Germinal center (tissue), 1 donor: ENCODE results near the gene WIZ.
"Not testable (repeated sequence)": the region's sequence is repeated elsewhere in the genome, so short reads cannot be mapped to it uniquely, and the experiment has no call there.

Source experiments
- DNase-seq: peaks from one replicate; pipeline ENCODE4 v3.0.0; 2012; ENCODE audit warnings: mixed read lengths, low spot score

Gene WIZ

DNA sequence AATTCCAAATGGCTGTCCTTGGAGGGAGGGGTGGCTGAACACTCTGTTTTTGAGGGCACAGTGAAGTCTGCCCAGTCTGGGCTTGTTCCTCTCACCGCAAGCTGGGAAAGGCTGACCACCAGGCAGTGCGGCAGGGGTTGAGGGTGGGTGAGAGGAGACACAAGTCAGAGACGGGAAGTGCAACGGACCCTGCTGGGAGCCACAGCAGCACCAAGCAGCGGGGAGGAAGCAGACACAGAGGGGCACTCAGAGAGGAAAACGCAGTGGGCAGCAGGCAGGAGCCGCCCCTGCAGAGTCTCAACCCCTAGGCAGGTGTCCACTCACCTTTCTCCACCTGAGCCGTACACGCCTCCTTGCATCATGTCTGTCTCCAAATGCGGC lies 46.6 kb downstream of the WIZ start:
- no peak for DNase-seq

DNA sequence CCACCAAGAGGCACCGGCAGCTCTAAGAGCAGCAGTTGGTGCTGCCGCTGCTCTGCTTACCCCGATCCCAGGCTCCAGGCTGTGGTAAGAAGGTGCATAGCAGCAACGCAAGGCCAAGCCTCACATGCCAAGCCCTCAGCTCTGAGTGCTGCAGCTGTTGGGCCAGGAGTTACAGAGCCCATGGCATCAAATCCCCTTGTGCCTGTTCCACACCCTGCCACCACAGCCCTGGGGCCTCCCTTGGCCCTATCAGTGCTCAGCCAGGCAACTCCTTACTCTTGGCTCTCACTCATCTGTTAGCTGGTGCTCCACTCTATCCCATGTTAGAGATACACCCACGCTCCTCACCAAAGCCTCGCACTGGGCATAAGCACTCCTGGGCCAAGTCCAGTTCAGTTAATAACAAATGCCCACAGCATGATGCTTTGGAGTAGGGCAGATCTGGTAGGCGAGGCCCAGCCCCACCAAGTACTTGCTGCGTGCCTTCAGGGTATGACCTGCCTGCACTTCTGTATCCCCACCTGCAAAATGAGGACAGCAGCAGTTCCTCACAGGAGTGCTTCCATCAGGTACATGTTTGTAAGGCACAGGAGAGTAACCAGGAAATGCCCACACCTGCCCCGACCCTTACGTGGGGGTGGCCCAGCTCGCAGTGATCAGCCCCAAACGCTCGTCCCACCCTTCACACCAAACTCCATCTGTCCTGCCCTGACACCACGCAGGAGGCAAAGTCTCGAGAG lies 47.2 kb downstream of the WIZ start:
- DNase-seq = no peak

DNA sequence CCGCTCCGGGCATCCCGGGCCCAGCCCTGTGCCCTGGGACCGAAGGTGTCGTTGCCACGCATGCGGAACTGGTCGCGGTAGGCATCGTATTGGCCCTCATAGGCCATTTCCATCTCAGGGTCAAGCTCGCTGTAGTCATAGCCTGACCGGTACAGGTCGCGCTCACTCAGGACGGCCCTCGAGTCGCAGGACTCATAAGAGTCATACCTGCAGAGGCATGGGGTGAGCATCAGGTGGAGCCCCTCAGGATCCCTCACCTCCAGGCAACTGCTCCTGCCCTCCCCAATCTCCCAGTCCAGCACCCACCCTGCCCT lies 48.4 kb downstream of the WIZ start:
- DNase-seq = no peak

DNA sequence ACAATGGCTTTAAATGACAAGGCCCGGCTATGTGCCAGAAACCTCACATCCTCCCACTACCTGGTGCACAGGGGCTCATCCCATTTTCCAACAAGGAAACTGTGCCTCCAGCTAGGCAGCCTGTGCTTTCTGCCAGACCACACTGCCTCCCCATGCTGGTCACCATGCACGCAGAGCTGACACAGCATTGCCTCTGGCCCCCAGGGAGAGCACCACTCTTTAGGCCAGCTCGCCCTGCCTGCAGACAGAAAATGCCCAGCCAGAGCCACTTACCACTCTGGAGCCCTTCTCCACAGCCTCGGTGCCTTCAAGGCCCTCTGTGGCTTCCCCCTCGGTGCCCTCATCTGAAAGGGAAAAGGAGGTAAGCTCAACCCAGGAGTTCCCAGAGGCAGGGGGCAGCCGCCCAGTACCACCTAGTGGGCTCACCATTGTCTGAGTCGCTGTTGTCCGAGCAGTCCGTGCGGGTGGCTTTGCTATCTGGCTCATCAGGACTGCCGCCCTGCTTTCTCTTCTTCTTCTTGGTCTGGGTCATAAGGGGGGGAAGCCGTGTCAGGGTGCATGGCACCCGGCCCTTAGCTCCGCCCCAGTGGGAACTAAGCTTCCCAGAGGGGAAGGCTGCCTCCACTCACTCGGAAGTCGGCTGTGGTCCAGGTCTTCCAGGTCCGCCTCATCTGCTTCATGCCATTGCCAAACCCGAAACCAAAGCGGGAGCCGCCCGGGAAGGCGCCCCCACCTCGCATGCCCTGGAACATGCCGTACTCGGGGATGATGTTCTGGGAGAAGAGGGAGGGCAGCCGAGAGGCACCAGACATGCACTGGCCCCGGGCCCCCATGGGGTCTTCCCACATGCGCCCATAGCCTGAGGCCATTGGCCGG lies 49.0 kb downstream of the WIZ start:
- DNase-seq = no peak

DNA sequence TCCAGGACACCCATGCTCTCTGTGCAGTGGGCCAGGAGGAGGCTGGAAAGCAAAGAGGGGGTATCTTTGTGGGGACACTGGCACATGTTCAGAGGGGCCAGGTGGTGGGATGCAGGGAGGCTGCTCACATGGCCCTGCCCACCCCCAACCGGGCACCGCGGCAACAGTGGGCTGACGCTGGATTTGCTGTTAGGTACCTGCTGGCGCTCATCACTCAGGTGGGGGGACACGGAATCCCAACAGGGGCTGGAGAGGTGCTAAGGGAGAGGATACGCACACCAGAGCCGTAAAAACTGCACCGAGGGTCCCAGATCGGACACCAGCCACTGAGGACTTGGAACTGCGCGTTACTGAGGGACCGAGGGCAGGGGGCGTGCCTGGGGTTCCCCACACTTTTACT lies 50.1 kb downstream of the WIZ start:
- no peak for DNase-seq

DNA sequence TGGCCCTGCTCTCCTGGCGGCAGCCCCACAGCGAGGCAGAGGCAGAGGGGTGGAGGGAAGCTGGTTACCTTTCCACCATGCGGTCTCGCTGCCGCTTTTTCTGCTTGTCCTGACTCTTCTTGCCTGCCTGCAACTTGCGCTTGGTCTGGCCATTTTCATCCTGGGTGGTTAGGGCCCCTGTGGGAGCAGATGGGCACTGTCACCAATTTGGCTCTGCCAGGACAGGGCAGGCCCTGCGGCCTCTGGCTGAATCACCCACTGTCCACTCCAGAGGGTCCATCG lies 50.6 kb downstream of the WIZ start:
- DNase-seq = no peak

DNA sequence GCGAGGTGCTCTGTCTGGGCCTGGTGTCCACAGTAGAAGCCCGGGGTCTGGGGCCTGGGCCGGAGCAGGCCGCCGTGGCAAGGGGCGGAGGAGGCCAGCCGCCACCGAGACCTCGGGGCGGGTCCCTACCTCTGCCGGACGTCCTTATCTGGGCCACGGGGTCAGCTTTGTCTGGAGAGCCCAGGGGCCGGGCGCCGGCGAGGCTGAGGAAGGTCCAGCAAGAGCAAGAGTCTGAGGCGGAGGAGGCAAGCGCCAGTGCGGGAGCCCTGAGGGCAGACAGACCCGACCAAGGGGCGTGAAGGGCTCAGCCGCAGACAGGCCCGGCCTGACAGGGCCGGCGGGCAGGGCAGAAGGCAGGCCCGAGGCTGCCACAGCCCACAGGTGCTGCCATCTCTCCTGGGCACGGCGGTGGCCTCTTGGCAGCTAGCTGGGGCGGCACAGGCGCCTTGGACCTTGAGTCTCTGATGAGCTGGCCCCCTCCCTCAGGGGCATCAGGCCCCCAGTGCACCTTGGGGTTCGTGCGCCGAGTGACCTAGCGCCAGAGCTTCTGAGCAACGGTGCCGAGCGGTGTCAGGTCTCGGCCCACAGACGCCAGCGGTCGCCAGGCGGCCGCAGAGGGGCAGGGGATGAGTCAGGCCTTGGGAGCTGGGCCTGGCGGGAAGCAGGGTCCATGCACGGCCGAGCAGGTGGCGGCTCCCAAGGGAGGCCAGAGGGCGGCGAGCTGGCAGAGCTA lies 51.1 kb downstream of the WIZ start:
- DNase-seq = no peak

DNA sequence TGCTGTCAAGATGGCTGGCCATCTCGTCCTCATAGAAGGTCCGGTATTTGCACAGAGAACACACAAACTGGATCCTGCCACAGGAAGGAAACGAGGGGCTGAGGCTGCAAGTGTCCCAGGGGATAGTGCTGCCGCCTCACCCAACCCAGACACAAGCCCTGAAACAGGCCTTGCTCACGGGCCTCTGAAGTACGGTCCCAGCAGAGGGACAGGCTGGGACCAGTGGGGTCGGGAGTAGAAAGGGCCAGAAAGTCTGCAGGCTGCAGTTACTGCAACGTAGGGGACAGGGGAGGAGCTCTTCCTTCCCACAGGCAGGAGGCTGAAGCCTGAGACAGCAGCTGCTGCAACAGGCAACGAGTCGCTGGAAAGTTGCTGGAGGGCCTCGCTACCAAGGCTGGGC lies 52.0 kb downstream of the WIZ start:
- no peak for DNase-seq

DNA sequence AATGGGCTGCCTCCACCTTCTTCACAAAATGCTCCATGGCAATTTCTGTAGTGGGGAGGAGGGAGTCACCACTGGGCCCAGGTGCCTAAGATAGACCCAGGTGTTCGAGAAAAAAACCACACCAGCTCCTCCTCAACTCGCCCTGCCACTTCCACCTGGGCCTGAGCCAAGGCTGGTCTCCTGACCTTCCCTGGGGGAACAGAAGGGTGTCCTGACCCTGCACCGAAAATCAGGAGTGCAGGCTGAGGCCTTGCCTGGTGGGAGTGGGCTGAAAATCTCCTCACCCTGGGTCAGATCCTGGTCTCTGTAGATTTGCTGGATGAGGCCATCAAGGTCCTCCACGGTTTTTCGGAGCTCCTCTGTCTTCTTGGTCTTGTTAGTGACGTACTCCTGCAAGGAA lies 52.5 kb downstream of the WIZ start:
- no peak for DNase-seq

DNA sequence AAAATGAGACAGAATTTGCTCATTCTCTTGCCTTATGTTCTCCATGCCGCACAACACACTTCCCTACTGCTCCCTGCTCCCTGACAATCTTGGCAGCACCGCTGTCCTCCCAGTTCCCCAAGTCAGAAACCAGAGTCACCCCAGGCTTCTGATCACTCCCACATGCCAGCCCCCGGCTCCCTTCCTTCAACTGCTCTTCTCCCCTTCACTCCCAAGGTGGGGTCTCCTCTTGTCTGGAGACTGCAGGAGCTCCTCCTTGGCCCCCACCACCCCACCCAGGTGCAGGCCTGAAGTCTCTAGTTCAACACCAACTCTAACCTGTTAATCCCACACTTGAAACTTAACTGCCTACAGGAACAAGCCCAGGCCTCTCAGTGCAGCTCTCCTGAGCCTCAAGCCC lies 53.3 kb downstream of the WIZ start:
- no peak for DNase-seq

DNA sequence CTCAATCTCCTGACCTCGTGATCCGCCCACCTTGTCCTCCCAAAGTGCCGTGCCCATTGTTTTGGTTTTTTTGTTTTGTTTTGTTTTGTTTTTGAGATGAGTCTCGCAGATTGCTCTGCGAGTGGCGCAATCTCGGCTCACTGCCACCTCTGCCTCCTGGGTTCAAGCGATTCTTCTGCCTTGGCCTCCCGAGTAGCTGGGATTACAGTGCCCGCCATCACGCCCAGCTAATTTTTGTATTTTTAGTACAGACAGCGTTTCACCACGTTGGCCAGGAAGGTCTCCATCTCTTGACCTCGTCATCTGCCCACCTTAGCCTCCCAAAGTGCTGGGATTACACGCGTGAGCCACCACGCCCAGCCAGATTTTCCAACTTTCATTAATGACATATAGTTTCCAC lies 54.5 kb downstream of the WIZ start:
- not testable (repeated sequence) for DNase-seq

DNA sequence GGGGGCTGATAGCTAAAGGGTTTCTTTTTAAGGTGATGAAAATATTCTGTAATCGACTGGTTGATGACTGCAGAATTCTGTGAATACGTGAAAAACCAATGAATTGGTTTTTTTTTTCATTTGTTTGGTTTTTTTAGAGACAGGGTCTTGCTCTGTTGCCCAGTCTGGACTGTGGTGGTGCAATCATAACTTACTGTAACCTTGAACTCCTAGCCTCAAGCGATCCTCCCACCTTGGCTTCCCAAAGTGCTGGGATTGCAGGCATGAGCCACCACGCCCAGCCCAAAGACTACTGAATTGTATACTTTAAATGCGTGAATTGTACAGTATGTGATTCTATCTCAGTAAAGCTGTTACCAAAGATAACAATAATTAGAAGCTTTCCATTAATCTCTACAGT lies 55.3 kb downstream of the WIZ start:
- DNase-seq = no peak

DNA sequence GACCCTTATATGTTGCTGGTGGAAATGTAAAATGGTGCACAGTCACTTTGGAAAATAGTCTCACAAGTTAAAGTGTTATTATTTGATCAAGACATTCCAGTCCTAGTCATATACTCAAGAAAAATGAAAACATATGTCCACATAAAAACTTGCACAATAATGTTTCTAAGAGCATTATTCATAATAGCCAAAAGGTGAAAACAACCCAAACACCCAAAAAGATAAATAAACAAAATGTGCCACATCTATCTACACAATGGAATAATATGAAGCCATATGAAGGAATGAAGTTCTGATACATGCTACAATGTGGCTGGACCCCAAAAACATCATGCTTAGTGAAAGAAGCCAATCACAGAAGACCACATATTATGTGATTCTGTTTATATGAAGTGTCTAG lies 55.8 kb downstream of the WIZ start:
- DNase-seq = no peak

DNA sequence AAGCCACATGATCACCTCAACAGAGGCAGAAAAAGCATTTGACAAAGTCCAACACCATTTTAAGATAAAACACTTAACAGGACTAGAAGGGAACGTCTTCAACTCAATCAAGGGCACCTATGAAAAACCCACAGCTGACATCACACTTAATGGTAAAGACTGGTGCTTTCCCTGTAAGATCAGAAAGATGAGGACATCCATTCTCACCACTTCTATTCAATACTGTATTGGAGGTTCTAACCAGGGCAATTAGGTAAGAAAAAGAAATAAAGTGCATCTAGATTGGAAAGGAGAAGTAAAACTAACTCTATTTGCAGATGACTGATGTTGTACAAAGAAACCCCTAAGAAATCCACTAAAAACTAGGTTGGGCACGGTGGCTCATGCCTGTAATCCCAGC lies 58.9 kb downstream of the WIZ start:
- no peak for DNase-seq

DNA sequence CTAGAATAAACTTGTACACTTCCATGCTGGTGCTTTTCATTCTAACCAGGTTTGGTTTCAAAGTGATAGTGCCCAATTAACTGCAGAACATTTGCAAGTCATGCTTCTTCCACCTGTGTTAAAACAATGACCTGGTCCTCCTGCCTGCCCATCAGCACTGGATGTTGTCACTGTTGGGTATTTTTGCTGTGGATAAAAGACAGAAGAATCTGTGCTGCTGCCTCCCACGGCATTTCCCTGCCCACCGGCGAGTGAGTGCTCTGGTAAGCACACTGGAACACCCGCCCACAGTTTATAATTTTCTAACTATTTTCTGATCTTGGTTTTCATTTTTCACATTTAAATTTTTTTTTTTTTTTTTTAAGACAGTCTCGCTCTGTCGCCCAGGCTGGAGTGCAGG lies 67.9 kb downstream of the WIZ start:
- DNase-seq = no peak

DNA sequence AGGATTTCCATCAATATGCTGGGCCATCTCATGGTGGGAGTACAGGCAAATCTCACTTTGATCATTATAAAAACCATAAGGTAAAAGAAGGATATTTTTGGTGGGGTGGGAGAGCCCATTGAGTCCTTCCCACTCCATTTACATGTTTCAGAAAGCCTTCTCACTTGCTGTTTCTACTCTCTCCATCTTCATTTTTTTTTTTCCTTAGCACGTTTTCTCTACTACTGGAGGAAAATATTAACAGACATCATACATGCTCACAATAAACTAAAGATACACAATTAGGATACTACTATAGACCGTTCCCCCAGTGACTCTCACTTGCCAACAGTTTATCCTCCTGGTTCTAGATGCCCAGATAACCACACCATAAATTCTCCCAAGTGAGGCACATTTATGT lies 68.3 kb downstream of the WIZ start:
- no peak for DNase-seq

DNA sequence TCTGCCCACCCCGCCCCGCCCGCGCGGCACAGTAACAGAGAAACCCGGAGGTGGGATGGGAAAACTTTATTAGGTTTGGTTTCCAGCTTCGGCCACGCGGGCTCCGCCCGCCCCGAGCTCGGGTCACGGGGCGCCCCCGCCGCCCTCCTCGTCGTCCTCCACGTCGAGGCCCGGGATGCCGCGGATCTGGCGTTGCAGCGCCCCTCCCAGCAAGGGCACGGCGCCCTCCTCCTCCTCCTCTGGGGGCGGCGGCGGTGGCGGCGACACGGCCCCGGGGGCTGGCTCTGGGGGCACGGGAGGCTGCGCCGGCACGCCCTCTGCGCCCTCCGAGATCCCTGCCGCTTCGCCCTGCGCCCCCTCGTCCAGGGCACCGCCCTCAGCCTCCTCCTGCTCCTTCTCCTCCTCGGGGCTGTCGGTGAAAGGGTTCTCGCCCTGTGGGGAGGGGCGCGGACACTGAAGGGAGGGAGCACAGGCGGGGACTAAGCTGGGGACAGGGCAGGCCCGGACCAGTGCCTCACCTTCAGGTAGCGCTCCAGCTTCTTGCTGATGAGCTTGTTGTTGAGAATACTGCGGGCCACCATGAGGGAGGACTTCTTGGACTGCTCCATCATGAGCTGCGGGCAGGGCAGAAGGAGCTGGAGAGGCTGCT lies 69.6 kb downstream of the WIZ start:
- DNase-seq = no peak

DNA sequence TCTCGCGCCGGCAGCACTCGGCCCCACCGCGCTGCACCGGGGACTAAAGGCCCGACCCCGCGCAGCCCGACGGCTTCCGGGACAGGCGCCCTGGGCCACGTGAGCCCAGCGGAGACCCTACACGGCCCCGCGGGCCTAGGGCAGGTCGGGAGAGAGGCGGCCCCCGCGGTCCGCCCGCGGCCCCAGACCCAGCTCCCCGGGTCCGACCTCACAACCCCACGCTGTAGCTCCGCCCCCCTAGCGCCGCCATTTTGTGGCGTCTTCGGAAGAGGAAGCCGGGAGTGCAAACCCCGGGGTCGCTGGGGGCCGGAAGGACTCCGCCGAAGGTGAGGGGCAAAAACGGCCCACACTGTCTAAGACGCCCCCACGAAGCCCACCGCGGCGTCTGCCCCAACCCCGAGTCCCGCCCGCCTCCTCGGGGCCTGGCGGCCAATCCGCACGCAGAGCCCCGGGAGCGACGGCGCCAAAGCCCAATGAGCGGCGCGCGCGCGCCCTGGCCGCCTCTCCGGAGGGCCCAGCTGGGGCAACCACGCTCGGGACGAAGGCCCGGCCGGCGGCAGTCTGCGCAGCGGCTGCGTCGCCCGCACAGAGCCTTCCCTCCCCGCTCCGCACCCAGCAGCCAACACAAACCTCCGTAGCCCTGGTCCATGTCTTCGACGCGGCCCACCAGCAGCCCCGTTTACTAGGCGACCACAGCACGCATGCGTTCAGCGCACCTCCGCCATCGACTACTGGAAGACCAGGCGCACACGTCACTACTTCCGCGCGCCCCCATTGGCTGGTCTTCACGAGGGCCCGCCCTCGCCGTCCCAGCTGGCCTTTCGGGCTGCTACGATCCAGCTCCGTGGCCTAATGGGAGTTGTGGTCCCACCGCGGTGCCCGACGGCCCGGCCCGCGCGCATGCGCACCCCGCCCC lies 70.4 kb downstream of the WIZ start, which contains the start of gene AKAP8:
AKAP8 (minus strand) TSS at position 705 of the 916 bp plus-strand sequence; CDS start at position 649, 56 bp downstream.
- DNase-seq = peak; percentile 100

DNA sequence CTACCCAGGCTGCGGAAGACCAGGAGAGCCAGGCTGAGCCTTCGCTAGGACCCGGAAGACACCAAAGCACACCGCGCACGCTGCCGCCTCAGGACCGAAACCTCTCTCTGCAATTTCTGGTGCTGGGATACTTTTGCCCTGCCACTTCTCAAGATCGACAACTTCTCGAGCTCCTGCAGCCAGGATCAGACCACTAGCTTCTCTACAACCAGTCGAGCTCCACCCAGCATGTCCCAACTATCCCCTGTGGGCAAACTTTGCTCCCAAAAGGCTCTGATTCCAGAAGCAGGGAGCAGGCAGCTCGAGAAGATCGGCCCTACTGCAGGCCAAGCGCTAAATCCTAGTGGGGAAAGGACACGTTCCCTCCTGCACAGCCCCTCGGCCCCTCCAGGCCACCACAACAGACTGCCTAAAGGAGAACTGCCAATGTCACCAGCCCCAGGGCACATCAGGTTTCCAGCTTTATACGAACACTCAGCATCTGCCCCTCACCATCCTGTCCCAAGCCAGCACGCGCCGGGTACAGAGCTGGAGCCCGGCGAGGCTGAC lies 71.1 kb downstream of the WIZ start:
- peak; percentile 59 for DNase-seq

DNA sequence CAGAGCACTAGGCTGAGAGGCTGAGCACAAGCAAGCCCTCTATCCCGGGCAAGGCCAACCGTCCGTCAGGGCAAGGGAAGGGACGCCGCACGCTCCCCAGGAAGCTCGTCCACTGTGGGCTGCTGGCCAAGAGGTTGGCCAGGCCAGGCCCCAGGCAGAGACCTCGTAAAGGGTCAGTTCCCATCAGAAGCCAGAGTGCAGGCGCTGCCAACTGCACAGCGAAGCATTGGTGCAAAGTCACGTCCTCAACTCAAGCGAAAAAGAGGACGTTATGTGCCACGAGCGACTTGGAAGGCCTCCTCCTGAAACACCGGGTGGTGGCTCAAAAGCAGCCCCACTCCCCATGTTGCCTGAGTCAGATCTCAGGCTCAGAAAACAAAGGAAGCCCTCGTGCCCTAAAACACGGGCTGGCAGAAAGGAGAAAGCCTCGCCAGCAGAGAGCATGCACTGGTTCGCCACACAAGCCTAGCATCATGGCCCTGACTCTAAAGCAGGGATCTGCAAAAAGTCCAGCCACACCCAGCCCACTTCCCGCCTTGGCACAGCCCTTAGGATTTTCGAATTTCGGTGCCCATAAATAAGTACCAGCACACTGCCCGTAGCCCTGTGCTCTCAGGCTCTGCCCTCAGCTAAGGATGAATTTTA lies 74.8 kb downstream of the WIZ start:
- DNase-seq = no peak
